DMS153 treated with DMSO at 0.1 percent for 48 hours (cell line): Measurements from ENCODE around the gene TARS2.

Experiments used
- DNase-seq: peaks from one replicate; lab custom pipeline; 2025; ENCODE audit not compliant: unreplicated experiment; lab: John Stamatoyannopoulos, UW

The TARS2 gene, protein sequence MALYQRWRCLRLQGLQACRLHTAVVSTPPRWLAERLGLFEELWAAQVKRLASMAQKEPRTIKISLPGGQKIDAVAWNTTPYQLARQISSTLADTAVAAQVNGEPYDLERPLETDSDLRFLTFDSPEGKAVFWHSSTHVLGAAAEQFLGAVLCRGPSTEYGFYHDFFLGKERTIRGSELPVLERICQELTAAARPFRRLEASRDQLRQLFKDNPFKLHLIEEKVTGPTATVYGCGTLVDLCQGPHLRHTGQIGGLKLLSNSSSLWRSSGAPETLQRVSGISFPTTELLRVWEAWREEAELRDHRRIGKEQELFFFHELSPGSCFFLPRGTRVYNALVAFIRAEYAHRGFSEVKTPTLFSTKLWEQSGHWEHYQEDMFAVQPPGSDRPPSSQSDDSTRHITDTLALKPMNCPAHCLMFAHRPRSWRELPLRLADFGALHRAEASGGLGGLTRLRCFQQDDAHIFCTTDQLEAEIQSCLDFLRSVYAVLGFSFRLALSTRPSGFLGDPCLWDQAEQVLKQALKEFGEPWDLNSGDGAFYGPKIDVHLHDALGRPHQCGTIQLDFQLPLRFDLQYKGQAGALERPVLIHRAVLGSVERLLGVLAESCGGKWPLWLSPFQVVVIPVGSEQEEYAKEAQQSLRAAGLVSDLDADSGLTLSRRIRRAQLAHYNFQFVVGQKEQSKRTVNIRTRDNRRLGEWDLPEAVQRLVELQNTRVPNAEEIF

DNA sequence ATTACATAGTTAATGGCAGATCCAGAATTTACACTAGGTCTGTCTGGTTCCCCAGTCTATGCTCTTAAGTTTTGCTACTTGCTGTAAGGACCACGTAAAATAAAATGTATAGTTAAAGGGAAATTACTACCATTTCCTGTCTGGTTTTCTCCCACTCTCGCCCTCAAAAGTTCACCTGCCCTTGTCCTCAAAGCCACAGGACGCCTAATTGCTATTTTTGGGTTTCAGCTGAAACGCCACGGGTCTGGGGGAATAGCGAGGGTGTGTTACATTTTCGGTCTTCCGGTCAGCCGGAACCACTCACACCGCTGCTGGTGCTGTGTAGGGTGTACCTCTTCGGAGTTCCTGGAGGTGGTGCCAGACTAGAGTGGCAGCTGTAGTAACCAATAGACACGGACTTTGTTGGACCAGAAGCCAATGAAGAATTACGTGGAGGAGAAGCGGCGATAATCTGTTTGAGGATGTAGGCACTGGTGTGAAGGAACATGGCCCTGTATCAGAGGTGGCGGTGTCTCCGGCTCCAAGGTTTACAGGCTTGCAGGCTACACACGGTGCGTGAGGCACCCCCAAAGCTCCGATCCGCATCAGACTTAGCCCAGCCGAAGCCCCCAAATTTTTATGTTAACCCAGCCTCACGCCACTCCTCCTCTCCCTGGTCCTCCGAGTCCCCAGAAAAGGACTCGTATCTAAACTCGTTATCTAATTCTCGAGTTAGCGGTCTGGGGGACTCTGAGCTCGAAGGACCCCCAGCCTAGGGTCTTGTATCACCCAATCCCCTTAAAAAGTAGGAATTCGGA lies at the start of gene TARS2:
TARS2 (plus strand) TSS at position 454 of the 797 bp plus-strand sequence; CDS start at position 486, 32 bp downstream.
- peak; percentile 100 for DNase-seq

GRCh38 chr1:150441121-150441520 lies 46.1 kb upstream of the TARS2 start:
- DNase-seq = no peak

- DNase-seq = no peak
Observed at GRCh38 chr1:150444232-150444631, 43.0 kb upstream of the TARS2 start.

GRCh38 chr1:150456146-150456647 lies 31.0 kb upstream of the TARS2 start:
- DNase-seq = no peak

- DNase-seq = peak; percentile 65
Observed at GRCh38 chr1:150464422-150464826, 22.8 kb upstream of the TARS2 start.

DNA sequence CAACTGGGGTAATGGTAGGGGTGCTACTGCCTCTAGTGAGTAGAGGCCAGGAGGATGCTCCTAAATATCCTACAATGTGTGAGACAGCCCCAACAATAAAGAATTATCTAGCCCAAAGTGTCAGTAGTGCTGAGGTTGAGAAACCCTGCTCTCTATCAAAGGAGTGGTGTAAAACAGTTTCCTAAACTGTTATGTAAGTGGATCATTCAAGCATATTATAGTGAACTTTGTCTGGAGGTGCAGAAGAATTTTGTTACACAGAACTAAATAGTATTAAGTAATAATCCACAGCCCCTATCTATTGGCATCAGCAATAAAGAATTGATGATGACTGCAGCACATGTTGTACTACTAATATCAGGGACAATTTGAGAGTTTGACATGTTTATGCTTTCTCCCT lies 20.3 kb upstream of the TARS2 start:
- no peak for DNase-seq

DNA sequence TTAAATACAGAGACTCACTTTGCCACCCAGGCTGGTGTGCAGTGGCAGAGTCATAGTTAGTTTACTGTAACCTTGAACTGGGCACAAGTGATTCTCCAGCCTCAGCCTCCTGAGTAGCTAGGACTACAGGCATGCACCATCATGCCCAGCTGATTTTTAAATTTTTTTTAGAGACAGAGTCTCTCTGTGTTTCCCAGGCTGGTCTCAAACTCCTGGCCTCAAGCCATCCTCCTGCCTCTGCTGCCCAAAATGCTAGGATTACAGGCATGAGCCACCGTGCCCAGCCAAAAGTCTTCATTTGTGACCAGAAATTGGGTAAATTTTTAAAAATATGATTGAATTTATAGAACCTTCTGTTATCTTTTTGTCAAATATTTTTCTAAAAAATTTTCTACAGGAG lies 17.9 kb upstream of the TARS2 start:
- no peak for DNase-seq

DNA sequence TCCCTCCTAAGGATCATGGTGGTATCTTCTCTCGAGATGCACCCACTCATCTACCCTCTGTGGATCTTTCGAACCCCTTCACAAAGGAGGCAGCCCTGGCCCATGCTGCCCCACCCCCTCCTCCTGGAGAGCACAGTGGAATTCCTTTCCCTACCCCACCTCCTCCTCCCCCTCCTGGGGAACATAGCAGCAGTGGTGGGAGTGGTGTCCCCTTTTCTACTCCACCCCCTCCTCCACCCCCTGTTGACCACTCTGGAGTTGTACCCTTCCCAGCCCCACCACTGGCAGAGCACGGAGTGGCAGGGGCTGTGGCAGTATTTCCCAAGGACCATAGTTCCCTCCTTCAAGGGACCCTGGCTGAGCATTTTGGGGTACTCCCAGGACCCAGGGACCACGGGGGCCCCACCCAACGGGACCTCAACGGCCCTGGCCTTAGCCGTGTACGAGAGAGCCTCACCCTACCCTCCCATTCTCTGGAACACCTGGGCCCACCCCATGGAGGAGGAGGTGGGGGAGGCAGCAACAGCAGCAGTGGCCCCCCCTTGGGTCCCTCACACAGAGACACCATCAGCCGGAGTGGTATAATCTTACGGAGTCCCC lies 14.5 kb upstream of the TARS2 start:
- no peak for DNase-seq

DNA sequence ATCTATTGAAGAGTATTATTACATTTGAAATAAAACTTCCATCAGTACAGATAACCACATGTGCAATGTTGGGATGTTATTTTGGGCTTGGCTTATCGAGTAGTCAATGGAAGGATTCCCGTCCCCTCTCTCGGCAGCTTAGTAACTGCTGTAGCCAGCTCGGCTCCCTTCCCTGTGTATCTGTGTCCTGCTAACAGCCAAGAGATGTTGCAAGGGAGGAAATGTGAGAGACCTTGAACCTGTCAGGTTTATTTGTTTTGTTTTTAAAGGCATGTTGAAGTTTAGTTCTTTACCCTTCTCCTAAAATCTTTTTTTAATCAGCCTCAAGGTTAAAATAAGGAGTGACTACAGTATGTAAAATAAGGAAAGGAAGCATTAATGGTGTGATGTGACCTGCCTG lies 13.6 kb upstream of the TARS2 start:
- DNase-seq = no peak

- DNase-seq = no peak
Observed at GRCh38 chr1:150474869-150475268, 12.3 kb upstream of the TARS2 start.

- no peak for DNase-seq
Observed at GRCh38 chr1:150476754-150477153, 10.5 kb upstream of the TARS2 start.

GRCh38 chr1:150477320-150477719 lies 9.9 kb upstream of the TARS2 start:
- DNase-seq = no peak

- DNase-seq = peak; percentile 31
Observed at GRCh38 chr1:150477733-150478132, 9.5 kb upstream of the TARS2 start.

DNA sequence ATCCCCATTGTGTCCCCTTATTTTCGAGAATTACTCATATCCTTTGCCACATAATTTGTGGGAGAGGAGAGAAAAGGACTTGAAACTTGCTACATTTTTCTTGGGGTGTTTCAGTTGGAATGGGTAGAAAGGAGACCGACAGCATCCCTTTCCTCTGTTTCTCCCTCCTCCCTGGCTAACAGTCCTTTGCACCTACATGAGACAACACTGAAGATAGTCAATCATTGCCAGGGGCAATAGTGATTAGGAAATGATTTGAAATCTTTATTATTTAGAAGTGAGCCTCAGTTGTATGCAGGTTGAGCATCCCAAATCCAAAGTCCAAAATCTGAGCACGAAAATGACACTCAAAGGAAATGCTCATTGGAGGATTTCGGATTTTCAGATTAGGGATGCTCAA lies 7.8 kb upstream of the TARS2 start:
- no peak for DNase-seq

- DNase-seq = no peak
Observed at GRCh38 chr1:150479927-150480352, 7.3 kb upstream of the TARS2 start.

DNA sequence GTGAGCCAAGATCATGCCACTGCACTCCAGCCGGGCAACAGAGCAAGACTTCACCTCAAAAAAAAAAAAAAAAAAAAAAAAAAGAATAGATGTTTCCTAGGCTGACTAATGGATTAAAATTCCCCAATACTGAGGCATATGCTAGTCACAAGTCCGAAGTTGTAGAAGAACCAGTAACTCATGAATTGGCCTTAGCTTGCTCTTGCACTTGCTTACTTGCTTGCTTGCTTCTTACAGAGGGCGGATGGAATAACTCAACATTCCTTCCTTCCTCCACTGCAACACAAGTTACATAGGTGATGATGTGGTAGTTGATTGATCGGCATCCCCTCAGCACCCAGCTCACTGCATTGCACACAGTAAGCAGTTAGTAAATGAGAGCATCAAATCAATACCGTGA lies 2.8 kb upstream of the TARS2 start:
- DNase-seq = no peak

- no peak for DNase-seq
Observed at GRCh38 chr1:150484861-150485260, 2.4 kb upstream of the TARS2 start.

- no peak for DNase-seq
Observed at GRCh38 chr1:150487763-150488115, 520 bp downstream of the TARS2 start.

GRCh38 chr1:150493175-150493574 lies 6.0 kb downstream of the TARS2 start:
- no peak for DNase-seq

GRCh38 chr1:150498342-150498741 lies 11.1 kb downstream of the TARS2 start:
- DNase-seq = no peak

DNA sequence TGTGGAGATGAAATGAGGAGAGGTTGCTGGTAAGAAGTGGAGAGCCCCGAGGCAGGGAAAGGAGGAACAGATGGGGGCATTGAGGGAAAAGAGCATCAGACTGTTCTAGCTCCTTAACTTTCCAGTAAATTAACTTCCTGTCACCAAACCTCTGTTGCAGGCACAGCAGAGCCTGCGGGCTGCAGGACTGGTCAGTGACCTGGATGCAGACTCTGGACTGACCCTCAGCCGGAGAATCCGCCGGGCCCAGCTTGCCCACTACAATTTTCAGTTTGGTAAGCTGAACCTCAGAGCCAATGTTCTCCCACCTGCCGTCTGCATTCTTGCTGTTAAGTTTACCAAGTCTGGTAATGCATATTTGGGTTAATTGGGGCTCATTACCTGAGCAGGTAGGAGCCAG lies 18.2 kb downstream of the TARS2 start:
- DNase-seq = no peak
